Stimulated activated CD8-positive, alpha-beta memory T cell treated with anti-CD3 and anti-CD28 coated beads, Interleukin-12 subunit alpha, Interleukin-12 subunit beta, amount 100 ng/mL, for 24 hours (primary cell): ENCODE data around the gene CA14.
"Not testable (repeated sequence)": the region's sequence is repeated elsewhere in the genome, so short reads cannot be mapped to it uniquely, and the experiment has no call there.

Experiments
- DNase-seq: peaks from one replicate; pipeline ENCODE4 v3.0.0-alpha.2; 2020; ENCODE audit errors: extremely low read depth

Gene CA14

DNA sequence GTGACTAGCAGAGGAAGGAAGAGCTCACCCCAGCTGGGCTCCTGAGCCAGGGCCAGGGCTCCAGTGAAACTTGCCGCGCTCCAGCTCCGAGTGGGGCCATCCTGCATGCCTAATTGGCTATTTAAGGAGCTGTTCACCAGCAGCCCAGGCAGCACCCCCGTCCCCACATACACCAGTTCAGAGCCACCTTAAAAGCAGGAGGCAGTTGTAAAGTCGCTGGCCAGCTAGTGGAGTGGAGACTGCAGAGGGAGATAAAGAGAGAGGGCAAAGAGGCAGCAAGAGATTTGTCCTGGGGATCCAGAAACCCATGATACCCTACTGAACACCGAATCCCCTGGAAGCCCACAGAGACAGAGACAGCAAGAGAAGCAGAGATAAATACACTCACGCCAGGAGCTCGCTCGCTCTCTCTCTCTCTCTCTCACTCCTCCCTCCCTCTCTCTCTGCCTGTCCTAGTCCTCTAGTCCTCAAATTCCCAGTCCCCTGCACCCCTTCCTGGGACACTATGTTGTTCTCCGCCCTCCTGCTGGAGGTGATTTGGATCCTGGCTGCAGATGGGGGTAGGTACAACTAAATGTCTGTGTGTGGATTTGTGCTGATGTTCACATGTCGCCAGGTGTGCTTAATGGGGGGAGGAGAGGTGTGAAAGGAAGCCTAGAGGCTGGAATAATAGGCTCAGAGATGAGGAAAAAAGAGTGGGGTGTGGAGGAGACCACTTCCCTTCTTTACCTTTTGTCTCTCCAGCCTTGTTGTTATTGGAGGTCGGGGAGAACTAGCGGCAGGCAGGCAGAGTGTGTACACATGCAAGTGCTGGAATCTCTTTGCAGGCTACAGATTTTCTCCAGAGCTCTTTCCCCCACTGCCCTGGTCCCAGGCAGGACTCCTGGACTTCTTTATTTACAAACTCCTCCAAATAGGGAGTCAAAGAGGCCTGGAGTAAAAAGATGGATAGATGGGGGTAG, at the start of gene CA14:
Gene CA14 (plus strand): TSS at position 151 of the 962 bp plus-strand sequence. CDS start 355 bp downstream, at position 506.
- DNase-seq = no peak

DNA sequence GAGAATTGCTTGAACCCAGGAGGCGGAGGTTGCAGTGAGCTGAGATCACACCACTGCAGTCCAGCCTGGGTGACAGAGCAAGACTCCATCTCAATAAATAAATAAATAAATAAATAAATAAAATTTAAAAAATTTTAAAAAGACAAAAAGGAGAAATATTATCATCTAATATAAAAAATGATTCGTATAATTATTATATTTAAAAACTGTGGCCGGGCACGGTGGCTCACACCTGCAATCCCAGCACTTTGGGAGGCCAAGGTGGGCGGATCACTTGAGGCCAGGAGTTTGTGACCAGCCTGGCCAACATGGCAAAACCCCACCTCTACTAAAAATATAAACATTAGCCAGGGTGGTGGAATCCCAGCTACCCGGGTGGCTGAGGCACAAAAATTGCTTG, 49.1 kb upstream of the CA14 start:
- DNase-seq = not testable (repeated sequence)

DNA sequence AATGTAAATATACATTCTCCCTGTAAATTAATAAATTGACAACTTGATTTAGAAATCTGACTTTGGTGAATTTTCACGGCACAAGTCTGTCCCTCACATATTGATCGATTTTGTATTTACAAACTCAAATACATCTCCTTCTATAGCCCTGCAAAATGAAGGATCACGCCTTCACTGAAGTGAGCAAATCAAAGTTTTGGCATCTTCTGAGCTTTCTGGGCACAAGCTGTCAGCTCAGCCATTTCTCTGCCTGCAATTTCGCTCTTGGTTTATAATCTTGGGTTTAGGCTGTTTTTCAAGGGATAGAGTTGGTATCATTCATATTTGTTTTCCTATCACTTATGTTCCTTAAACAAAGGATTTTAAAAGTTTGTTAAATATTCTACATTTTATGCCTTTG, 47.5 kb upstream of the CA14 start:
- no peak for DNase-seq

DNA sequence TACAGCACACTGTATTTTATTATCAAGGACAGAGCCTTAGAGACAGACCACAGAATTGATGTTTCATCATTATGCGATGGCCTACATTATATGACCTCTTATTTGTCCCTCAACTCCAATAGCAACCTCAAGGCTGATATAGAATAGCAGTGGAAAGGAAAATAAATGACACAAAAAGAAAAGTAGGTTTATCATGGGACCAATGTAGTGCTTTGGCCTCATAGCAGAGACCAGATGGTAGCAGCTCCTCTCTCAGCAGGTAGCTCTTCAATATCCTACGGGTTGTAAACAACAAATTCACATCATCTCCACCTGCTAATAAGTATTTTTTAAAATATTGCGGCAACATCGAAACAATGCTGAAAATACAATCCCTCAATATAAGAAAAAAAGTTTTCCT, 46.9 kb upstream of the CA14 start:
- DNase-seq = no peak

DNA sequence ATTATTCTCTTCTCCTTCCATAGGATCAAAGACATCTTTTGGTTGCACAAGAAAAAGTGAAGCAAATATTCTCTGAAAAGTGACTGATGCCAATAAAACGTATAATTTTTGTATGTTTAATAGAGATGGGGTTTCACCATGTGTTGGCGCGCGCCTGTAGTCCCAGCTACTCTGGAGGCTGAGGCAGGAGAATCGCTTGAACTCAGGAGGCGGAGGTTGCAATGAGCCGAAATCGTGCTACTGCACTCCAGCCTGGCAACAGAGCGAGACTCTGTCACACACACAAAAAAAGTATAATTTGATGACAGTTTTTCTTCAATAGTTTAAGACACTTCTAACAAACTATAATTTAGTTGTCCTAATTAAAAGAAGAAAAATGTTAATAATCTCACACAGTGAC, 45.5 kb upstream of the CA14 start:
- no peak for DNase-seq

DNA sequence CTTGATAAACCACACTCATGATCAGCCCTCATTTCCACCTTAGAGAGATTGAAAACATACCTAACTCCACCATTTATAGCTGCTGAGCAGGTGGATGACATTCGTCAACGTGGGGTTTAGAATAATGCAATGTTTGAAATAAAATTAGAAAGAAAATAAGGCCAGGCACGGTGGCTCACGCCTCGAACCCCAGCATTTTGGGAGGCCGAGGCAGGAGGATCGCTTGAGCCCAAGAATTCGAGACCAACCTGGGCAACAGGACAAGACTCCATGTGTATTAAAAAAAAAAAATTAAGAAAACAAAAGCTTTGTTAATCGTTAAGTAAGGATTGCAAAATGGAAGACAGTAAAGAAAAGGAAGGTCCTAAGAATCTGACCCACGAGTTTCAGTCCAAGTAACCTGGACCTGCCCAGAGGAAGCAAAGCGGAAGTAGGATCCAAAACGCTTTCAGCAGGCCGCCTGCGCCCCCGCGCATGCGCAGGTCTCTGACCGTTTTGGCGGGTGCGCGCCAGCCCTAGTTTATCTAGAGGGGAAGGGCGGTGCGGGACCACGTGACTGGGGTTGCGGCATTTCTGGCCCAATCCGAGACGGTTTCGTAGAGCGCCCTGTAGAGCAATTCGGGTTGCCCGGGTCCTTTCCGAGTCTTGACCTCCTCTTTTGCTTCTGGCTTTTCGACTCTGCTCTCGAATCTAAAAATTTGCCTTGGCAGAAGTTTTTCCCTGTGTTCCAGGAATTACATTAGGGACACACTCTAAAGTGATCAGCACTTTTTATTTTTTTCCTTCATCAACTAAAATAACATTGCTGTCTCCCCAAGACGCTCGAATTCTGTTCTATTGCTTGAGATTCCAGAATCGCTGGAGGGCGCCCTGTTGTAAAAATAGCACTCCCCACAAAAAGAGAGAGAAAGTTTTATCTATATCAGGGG, 44.1 kb upstream of the CA14 start:
- DNase-seq = peak; percentile 92

DNA sequence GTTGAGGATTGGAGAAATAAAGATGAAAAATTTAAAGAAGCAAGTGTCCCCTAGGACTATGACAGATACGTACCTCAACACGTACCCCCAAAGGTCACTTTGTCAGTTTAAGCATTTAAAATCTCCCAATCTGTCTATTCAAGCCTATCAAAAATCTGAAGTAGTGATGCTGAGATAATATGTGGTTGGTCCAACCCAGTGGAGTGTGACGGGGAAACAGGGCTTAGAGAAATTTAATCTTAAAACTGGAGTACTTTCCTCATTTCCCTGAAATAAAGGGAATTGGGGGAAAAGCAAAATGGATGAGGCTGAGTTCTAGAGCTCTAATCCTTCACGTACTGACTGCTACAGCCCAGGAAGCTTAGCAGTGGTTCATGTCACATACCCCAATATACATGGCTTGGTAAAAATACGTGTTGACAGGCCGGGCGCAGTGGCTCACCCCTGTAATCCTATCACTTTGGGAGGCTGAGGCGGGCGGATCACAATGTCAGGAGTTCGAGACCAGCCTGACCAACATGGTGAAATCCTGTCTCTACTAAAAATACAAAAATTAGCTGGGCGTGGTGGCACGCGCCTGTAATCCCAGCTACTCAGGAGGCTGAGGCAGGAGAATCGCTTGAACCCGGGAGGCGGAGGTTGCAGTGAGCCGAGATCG, 43.3 kb upstream of the CA14 start:
- not testable (repeated sequence) for DNase-seq

DNA sequence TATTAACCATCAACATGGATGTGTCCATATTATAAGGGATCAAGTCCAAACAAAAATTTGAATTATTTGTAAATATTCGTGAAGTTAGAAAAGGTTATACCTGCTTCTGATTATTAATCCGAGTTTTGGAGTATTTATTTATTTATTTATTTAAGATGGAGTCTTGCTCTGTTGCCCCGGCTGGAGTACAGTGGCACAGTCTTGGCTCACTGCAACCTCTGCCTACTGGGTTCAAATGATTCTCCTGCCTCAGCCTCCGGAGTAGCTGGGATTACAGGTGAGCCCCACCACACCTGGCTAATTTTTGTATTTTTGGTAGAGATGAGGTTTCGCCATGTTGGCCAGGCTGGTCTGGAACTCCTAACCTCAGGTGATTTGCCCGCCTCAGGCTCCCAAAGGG, 41.7 kb upstream of the CA14 start:
- not testable (repeated sequence) for DNase-seq

DNA sequence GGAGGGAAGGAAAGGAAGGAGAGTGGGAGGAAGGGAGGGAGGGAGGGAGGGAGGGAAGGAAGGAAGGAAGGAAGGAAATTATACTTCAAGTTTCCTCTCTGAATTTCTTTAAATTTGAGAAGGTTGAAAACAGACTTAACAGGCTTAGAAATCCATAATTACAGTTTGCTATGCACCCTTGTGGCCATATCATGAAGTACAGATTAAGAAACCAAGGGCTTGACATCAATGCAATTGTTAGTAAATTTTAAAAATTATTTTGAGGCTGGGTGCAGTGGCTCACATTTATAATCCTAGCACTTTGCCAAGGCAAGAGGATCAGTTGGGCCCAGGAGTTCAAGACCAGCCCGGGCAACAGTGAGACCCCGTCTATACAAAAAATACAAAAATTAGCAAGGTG, 36.0 kb upstream of the CA14 start:
- DNase-seq = no peak

DNA sequence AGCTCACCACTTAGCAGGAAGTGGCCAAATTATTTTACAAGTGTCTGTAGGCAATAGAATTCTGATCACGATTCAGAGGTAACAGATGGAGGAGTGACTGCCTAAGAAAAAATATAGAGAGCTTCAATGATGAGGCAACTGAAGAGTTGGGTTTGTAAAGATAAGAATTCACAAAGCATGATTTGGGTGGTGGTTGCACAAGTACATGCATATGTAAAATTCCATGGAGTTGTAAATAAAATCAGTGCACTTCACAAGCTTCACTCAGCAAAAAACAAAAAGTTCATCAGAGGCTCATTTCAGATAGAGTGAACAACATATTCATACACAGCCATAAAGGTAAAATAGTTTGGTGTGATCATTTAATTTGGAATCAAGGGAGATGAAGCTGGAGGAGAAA, 32.6 kb upstream of the CA14 start:
- DNase-seq = no peak

DNA sequence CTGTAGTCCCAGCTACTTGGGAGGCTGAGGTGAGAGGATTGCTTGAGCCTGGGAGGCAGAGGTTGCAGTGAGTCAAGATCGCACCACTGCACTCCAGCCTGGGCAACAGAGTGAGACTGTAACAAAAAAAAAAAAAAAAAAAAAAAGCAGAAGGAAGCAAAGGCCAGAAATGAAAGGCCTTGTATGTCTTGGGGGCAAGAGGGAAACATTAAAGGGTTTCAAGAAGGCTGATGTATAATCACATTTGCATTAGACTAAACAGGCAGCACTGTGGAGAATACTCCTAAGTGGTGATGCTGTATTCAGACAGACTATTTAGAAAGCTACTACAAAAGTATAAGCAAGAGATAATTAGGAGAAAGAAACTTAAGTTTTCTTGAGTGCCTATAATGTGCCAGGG, 32.0 kb upstream of the CA14 start:
- no peak for DNase-seq

DNA sequence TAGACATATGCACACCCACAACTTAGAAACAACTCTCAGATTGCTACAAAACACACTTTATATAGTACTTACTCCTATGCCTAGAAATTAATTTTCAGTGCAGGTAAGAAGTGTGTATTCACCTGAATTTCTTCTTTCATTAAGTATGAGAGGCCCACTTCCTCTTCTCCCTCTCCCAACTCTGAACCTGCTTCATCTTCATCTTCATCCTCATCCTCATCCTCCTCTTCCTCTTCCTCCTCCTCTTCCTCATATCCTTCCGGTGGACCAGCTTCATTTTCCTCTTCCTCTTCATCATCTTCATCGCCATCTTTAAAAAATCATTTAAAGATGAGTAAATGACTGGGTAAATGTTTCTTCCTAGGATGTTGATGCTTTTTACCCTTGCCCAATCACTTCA, 31.1 kb upstream of the CA14 start:
- no peak for DNase-seq

DNA sequence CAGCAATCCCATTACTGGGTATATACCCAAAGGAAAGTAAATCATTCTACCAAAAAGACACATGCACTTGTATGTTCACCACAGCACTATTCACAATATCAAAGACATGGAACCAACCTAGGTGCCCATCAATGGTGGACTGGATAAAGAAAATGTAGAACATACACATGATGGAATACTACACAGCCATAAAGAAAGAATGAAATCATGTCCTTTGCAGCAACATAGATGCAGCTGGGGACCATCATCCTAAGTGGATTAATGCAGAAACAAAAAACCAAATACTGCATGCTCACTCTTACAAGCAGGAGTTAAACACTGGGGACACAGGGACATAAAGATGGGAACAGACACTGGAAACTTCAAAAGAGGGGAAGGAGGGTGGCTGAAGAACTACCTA, 30.3 kb upstream of the CA14 start:
- DNase-seq = no peak

DNA sequence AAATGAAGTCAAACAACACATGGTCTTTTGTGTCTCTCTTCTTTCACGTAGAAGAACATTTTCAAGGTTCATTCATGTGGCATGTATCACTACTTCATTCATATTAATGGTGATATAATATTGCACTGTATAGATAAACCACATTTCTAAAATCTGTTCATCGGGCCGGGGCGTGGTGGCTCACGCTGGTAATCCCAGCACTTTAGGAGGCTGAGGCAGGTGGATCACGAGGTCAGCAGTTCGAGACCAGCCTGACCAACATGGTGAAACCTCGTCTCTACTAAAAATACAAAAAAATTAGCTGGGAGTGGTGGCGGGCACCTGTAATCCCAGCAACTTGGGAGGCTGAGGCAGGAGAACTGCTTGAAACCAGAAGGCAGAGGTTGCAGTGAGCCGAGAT, 29.3 kb upstream of the CA14 start:
- not testable (repeated sequence) for DNase-seq

DNA sequence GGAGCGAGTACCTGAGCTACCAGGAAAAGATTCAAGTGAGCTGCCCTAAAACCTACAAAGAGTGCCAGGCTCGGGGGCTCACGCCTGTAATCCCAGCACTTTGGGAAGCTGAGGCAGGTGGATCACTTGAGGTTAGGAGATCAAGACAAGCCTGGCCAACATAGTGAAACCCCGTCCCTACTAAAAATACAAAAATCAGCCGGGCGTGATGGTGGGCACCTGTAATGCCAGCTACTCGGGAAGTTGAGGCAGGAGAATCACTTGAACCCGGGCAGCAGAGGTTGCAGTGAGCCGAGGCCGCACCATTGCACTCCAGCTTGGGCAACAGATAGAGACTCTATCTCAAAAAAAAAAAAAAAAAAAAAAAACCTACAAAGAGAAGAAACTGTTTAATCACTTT, 24.7 kb upstream of the CA14 start:
- DNase-seq = not testable (repeated sequence)

DNA sequence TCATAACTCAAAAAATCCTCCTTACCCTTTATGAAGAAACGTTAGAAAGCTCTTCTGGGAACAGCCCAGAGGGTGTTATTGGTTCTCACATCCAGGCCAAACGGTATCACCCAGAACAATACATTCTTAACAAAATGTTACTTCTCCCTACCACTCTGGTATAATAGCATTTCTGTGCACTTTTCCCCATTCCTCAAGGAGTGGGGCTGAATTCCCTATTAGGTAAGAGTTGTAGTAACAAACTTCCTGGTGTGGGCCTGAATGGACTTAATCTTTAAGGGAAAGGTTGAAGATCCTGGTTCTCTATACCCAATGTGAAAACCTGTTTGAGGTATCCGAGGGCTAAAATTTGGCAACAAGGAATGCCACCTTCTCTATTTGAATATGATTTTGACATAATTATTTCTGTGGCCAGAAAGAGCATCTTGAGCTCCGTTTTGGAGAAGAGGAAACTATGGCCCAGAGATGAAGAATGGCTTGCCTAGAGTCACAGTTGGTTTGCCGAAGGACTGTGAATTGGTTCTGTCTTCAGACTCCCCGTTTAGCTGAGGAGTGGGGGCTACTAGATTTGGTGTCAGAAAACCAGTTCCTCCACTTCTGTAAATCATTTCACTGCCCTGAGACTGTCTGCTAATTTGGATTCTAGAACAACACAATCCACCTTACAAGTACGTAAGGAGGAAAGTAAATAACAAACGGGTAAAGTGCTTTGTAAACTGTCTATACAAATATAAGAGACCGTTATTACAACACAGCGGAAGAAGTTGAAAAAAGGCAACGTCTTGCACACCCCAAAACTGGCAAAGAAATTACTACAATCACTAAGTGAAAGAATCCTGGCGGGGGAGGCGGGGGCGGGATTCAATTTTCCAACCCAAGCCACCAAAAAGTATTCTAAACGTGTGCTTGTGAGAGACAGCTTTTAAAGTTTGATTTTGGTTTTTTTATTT, 23.9 kb upstream of the CA14 start:
- DNase-seq = no peak

DNA sequence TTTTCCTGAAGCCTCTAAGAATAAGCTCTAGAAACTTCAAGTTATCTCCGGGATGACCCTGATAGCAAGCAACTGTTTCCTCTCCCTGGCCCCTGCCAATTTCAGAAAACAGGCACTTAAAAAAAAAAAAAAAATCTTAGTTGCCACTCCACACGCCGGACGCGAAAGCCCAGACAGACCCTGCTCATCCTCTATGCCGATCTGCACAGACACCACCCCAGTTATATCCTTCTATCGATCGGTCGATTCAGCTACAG, 23.3 kb upstream of the CA14 start:
- DNase-seq = no peak

DNA sequence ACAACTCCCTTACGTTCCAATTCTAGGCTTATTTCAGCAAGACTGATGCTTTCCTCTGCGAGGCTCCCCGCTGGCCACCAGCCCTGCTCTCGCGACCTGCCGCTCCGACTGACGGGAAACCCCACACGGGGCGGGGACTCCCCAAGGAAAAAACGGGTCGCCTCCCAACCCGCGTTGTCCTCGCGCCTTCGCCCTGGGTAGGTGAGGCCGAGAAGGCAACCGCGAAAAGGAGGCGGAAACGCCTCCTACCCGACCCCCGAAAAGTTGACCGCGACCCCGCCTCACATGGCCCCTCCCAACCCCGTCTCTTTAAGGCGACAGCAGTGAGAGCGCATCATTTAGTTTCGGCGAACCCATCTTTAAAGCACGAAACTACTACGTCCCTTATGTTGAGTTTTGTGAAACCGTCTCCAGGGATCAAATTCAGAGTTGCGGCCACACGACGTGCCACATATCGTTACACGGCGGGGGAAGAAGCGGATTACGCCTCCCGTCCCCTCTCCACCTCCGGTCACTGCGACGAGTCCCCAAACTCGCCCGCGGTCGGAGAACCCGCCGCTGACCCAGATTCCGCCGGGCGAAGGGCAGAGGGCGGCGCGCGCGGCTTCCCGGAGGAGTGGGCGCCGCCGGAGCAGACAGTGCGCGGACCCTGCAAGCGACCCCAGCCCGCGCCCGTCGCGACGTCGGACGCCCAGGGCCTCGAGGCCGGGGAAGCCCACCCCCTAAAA, 22.8 kb upstream of the CA14 start:
- DNase-seq = peak; percentile 78

DNA sequence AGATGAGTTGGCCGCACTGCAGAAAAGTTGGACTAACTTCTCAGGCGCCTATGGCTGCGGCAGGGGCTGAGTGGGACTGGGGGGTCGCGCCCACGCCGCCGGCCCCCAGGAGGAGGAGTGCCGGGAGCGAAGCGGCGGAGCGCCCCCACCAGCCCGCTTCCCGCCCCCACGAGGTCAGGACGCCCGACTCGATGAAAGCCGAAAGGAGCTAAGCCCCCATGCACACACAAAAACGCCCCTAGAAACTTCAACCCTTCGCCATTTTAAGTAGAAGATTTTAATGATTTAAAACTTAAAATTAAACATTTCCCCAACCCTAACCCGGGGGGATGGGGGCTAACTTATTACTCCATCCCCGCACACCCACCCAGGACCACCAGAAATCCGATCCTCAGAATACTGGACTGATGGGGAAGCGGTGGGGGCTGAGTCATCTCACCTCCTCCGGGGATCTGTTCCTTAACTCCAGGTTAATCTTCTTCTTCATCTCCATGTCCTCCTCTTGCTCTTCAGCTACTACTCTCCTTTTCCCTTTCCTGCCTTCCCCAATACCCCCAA, 22.2 kb upstream of the CA14 start:
- no peak for DNase-seq
